ENCODE data around the gene FAM171A1. TPM values are rescaled to one million over a fixed set of nuclear protein-coding genes. Genes with fewer than 3 reads are reported as not detected.

Gene FAM171A1
- total RNA-seq, 1 experiment from 2014 or later, result 1.0 TPM

DNA sequence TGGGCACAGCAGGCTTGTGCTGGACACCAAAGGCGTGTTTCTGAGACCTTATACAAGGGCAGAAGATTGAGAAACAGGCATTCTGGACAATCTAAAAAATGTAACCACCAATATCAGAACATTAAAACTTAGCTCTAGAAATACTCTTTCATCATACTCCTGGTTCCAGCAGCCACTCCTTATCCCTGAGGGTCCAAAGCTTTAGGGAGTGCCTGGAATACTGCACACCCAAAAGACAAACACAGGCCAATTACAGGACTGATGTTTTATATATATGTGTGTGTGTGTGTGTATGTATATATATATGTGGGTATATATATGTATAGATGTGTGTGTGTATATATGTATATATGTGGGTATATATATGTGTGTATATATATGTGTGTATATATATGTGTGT is 39.6 kb downstream of the FAM171A1 start:
- BruUV-seq (replicated peaks), result no TSS peak
- Mint-ChIP-seq H3K4me3 (ENCODE audit: low read depth, unreplicated experiment) (no peak overlapping the region), H3K4me1 (ENCODE audit: low read depth, unreplicated experiment) (peaks cover 20% of the 10 kb centered on the region), H3K36me3 (ENCODE audit: insufficient read depth, unreplicated experiment) (no peaks in the 10 kb centered on the region), H3K9me3 (ENCODE audit: low read depth, unreplicated experiment) (no peaks in the 10 kb centered on the region), H3K27ac (ENCODE audit: unreplicated experiment) (no peak overlapping the region), H3K27me3 (ENCODE audit: unreplicated experiment) (peaks cover 78% of the 10 kb centered on the region)
- intact Hi-C loops (cut with micrococcal nuclease; ENCODE audit: unreplicated experiment), result no loop called here
- no peak for DNase-seq
- CTCF ChIA-PET, result no interaction called here
- TF ChIP-seq, protein P1, sequence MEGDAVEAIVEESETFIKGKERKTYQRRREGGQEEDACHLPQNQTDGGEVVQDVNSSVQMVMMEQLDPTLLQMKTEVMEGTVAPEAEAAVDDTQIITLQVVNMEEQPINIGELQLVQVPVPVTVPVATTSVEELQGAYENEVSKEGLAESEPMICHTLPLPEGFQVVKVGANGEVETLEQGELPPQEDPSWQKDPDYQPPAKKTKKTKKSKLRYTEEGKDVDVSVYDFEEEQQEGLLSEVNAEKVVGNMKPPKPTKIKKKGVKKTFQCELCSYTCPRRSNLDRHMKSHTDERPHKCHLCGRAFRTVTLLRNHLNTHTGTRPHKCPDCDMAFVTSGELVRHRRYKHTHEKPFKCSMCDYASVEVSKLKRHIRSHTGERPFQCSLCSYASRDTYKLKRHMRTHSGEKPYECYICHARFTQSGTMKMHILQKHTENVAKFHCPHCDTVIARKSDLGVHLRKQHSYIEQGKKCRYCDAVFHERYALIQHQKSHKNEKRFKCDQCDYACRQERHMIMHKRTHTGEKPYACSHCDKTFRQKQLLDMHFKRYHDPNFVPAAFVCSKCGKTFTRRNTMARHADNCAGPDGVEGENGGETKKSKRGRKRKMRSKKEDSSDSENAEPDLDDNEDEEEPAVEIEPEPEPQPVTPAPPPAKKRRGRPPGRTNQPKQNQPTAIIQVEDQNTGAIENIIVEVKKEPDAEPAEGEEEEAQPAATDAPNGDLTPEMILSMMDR (IDR thresholded peaks at IDR 0.05; ENCODE audit: unreplicated experiment), result no peak

DNA sequence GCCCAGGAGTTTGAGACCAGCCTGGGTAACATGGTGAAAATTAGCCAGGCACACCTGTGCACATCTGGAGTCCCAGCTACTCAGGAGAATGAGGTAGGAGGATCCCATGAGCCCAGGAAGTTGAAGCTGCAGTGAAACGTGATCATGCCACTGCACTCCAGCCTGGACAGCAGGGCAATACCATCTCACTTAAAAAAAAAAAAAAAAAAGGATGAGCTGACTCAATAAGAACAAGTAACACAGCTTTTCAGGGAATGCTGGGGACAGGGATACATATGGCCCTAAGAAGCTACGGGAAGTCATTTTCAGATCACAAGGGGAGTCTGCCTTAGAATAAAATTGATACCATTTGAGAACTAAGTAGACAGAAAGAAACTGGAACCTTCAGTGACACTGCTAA is 41.7 kb downstream of the FAM171A1 start:
- Mint-ChIP-seq H3K9me3 (ENCODE audit: low read depth, unreplicated experiment) (no peaks in the 10 kb centered on the region), H3K27ac (ENCODE audit: unreplicated experiment) (no peak overlapping the region), H3K36me3 (ENCODE audit: insufficient read depth, unreplicated experiment) (no peaks in the 10 kb centered on the region), H3K4me1 (ENCODE audit: low read depth, unreplicated experiment) (peaks cover 10% of the 10 kb centered on the region), H3K4me3 (ENCODE audit: low read depth, unreplicated experiment) (no peak overlapping the region), H3K27me3 (ENCODE audit: unreplicated experiment) (peaks cover 78% of the 10 kb centered on the region)
- no peak for DNase-seq
- TF ChIP-seq, protein P1 (IDR thresholded peaks at IDR 0.05; ENCODE audit: unreplicated experiment), result no peak
- no TSS peak for BruUV-seq (replicated peaks)
- CTCF ChIA-PET, result no interaction called here
- intact Hi-C loops (cut with micrococcal nuclease; ENCODE audit: unreplicated experiment), result no loop called here

DNA sequence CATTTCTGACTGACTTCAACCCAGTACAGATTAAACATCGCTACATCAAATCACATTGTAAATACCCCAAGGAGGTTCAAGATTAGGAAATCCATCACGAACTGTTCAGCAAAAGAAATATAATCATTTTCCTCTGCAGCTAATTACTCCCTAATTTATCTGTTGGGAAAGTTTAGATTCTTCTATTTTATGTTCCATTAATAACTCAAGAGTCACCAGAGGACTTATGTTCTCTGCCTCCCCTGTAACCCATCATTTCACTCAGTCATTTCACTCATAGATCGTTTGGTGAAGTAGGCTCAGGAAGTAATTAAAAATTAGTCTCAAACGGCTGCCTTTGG is 45.2 kb downstream of the FAM171A1 start:
- intact Hi-C loops (cut with micrococcal nuclease; ENCODE audit: unreplicated experiment), result no loop called here
- TF ChIP-seq, protein P1 (IDR thresholded peaks at IDR 0.05; ENCODE audit: unreplicated experiment), result no peak
- Mint-ChIP-seq H3K9me3 (ENCODE audit: low read depth, unreplicated experiment) (no peaks in the 10 kb centered on the region), H3K4me3 (ENCODE audit: low read depth, unreplicated experiment) (no peak overlapping the region), H3K27ac (ENCODE audit: unreplicated experiment) (no peak overlapping the region), H3K27me3 (ENCODE audit: unreplicated experiment) (peaks cover 66% of the 10 kb centered on the region), H3K4me1 (ENCODE audit: low read depth, unreplicated experiment) (no peaks in the 10 kb centered on the region), H3K36me3 (ENCODE audit: insufficient read depth, unreplicated experiment) (no peaks in the 10 kb centered on the region)
- BruUV-seq (replicated peaks), result no TSS peak
- CTCF ChIA-PET, result no interaction called here
- no peak for DNase-seq

DNA sequence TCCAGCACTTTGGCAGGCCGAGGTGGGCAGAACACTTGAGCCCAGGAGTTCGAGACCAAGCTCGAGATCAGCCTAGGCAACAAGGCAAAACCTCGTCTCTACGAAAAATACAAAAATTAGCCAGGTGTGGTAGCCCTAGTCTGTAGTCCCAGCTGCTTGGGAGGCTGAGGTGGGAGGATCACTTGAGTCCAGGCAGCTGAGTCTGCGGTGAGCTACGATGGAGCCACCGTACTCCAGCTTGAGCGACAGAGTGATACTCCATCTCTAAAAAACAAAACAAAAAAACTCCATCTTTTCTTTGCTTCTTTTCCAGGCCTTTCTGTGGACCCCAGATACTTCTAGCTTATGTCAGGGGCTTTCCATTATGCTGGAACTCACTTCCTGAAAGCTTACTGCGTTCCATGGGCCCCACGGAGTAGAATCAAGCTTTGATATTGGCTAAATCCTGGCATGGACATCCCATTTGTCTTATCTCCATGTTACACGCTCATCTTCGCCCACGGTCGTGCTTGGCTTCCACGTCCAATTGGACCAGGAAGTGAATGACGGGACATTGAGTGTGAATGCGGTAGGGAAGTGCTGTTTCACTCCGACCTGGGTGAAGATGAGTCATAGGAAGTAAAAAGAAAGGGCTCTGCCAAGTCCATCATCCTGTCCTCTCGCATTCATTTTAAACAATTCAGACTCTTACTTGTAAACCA is 45.7 kb downstream of the FAM171A1 start:
- no peaks in the 10 kb centered on the region for H3K9me3 Mint-ChIP-seq (ENCODE audit: low read depth, unreplicated experiment)
- TF ChIP-seq, protein P1 (IDR thresholded peaks at IDR 0.05; ENCODE audit: unreplicated experiment), result no peak
- CTCF ChIA-PET, result interaction anchor here (1.1 kb wide), 1 partner anchor 17 kb away, joined by 3 read pairs; no protein-coding TSS in a partner anchor
- no peaks in the 10 kb centered on the region for H3K36me3 Mint-ChIP-seq (ENCODE audit: insufficient read depth, unreplicated experiment)
- H3K4me1 Mint-ChIP-seq (ENCODE audit: low read depth, unreplicated experiment), result no peaks in the 10 kb centered on the region
- peaks cover 71% of the 10 kb centered on the region for H3K27me3 Mint-ChIP-seq (ENCODE audit: unreplicated experiment)
- no peak overlapping the region for H3K27ac Mint-ChIP-seq (ENCODE audit: unreplicated experiment)
- intact Hi-C loops (cut with micrococcal nuclease; ENCODE audit: unreplicated experiment), result no loop called here
- no peak overlapping the region for H3K4me3 Mint-ChIP-seq (ENCODE audit: low read depth, unreplicated experiment)
- BruUV-seq (replicated peaks), result no TSS peak
- DNase-seq, result no peak

All from Calu3 (cell line).